ENCODE results near the gene TMEM214. TPM values are rescaled to one million over a fixed set of nuclear protein-coding genes. Genes with fewer than 3 reads are reported as not detected.

TMEM214 gene
- total and polyA plus RNA-seq, 2 of the 8 experiments (the other 6 are each of a cell fraction or from before 2014, with no cell fraction given) = 49.7 to 71.0 TPM

DNA sequence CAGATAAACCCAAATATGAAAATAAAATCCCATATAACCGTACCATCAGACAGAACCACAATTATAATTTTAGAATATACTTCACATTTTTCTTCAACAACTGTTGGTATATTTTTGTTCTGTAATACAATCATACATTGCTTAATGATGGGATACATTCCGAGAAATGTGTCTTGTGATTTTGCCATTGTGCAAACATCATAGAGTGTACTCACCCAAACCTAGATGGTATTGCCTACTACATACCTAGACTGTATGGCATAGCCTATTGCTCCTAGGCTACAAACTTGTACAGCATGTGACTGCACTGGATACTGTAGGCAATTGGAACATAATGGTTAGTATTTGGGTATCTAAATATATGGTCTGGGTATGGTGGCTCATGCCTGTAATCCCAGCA, 31.8 kb upstream of the TMEM214 start (continued):
- TF ChIP-seq, protein P1, sequence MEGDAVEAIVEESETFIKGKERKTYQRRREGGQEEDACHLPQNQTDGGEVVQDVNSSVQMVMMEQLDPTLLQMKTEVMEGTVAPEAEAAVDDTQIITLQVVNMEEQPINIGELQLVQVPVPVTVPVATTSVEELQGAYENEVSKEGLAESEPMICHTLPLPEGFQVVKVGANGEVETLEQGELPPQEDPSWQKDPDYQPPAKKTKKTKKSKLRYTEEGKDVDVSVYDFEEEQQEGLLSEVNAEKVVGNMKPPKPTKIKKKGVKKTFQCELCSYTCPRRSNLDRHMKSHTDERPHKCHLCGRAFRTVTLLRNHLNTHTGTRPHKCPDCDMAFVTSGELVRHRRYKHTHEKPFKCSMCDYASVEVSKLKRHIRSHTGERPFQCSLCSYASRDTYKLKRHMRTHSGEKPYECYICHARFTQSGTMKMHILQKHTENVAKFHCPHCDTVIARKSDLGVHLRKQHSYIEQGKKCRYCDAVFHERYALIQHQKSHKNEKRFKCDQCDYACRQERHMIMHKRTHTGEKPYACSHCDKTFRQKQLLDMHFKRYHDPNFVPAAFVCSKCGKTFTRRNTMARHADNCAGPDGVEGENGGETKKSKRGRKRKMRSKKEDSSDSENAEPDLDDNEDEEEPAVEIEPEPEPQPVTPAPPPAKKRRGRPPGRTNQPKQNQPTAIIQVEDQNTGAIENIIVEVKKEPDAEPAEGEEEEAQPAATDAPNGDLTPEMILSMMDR (IDR thresholded peaks at IDR 0.05; ENCODE audit: control extremely low read depth in 1 of 3, insufficient read depth in 1 of 3, low read depth in 1 of 3, low read length in 3 of 3) = no peak
- TF ChIP-seq, protein P2, sequence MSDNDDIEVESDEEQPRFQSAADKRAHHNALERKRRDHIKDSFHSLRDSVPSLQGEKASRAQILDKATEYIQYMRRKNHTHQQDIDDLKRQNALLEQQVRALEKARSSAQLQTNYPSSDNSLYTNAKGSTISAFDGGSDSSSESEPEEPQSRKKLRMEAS (IDR thresholded peaks at IDR 0.05) = no peak
- TF ChIP-seq KDM4A (IDR thresholded peaks at IDR 0.05; ENCODE audit: low read depth, low read length, severe bottlenecking) (no peak), GABPA (IDR thresholded peaks at IDR 0.05; ENCODE audit: borderline replicate concordance, insufficient read depth, low read length) (no peak), SIN3A (conservative IDR thresholded peaks at IDR 0.05 in 1 of 2, IDR thresholded peaks at IDR 0.05 in 1 of 2; ENCODE audit: low read depth in 1 of 2, low read length in 2 of 2) (no peak), JUN (IDR thresholded peaks at IDR 0.05; ENCODE audit: low read depth, low read length) (no peak), RFX5 (IDR thresholded peaks at IDR 0.05; ENCODE audit: borderline replicate concordance, low read depth, low read length) (no peak), HDAC6 (IDR thresholded peaks at IDR 0.05; ENCODE audit: low read depth, low read length) (no peak), POLR2AphosphoS5 (IDR thresholded peaks at IDR 0.05; ENCODE audit: low read depth, low read length) (no peak)

Measured in H1 (cell line).